ENCODE data around the gene RPS6KA2.

The RPS6KA2 gene

DNA sequence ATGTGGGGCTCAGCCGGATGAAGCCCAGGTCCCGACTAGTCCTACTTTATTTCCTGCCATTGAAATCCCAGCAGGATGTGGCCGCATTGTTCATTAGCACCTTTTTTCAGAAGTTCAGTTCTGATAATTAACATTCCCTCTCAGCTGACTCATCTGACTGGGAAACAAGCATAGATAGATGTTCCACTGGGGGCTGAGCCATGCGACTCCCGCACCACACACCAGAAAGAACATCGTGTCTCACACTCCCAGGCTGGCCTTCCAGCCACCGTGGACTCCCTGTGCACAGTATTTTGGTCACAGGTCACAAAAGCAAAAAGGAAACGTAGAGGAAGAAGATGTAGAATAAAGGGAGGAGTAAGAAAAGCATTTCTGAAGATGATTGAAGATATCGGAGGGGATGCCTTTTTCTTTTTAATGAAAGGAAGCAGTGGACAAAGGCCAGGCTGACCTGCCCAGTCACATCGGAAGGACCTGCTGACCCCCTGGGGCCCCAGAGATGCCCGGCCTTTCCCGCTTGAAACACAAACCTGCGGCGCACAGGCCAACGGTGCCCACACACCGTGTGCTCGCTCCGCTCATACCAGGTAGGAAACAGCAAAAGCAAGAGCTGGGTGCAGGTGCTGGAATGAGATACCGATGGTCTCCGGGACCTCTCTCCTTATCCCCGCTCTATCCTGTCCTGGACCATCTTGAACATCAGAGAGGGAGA, 11.8 kb downstream of the RPS6KA2 start:
- no peak for DNase-seq (ENCODE audit: low read depth)

DNA sequence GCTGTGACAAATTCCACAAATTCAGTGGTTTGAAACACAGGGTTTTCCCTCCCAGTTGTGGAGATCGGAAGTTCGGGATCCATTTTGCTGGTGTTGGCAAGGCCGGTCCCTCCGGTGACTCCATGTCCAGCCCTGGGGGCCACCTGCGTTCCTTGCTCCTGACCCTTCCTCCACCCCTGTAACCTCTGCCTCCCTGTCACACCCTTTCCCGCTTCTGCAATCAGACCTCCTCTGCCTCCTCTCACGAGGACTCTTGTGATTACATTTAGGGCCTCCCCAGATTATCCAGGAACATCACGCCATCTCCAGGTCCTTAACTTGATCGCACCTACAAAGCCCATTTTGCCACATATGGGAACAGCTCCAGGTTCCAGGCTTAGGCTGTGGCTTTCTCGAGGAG, 12.5 kb downstream of the RPS6KA2 start:
- no peak for DNase-seq (ENCODE audit: low read depth)

GRCh38 chr6:166614171-166614583, 12.9 kb downstream of the RPS6KA2 start:
- DNase-seq (ENCODE audit: low read depth): no peak

DNA sequence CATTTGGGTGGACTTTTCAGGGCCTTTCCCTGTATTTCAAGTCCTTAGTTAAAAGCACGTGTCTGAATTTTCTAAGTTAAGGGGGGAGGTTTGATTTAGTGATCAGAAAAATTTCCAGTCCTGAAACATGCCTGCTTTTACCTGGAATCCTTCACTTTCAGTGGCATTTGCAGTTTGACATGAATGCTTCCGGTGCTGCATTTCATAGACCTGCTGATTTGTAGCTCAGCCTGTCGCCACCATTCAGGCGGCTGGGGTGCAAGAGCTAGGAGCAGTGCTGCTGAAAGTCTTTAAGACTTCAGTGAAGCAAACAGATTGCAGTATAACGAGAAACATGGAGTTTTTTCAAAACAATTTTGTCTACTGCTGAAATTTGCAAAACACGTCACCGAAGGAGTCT, 14.0 kb downstream of the RPS6KA2 start:
- DNase-seq (ENCODE audit: low read depth): no peak

DNA sequence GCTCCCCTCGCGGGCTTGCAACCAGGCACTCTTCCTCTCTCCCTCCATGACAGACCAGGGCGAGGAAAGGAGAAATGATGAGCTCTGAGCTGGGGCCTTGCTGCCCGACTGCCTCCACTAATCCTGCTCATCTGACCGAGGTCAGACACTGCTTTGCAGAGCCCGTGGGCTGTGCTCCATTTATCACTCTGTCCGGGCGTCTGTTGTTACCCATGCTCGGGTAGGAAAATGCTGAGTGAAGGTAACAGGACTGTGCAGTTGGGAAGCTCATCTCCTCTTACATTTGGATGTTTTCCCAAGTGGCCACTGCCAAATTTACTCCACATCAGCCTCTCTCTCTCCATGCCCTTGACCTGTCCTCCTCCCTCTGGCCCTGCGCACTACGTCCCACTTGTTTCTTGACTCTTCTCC, 14.6 kb downstream of the RPS6KA2 start:
- no peak for DNase-seq (ENCODE audit: low read depth)

DNA sequence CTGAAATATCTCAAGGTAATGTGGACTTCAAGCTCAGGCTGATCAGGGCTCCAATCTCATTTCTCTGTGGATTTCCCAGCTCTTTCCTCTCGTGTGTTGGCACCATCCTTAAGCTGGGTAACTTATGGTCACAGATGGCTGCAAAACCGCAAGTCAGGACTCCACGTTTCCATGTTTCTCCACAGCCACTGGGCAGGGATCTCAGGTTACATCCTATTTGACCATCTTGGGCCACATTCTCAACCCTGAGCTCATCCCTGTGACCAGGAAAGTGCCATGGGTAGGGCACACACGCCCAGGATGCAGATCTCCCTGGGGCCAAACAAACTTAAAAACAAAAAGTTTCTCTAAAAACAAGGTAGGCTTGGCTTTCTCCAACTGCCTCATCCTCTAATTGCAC, 15.4 kb downstream of the RPS6KA2 start:
- DNase-seq (ENCODE audit: low read depth): no peak

DNA sequence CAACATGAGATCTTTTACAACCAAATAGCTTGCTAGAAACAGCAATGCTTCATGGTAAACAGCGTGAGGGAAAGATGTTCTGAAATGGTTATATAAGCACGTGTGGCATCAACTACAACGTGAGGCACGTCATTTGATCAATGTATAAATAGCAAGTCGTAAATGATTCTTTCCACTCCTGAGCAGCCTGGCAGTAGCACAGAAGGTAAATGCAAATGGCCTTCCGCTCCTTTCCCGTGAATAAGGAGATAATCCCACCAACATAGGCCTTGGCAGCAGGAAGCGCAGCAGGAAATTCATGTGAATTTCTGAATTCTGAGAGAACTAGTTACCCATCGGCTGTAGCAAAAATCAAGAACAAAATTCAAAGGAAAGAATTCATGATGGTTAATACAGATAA, 17.0 kb downstream of the RPS6KA2 start:
- DNase-seq (ENCODE audit: low read depth): no peak

GRCh38 chr6:166608774-166609173, 18.3 kb downstream of the RPS6KA2 start:
- no peak for DNase-seq (ENCODE audit: low read depth)

DNA sequence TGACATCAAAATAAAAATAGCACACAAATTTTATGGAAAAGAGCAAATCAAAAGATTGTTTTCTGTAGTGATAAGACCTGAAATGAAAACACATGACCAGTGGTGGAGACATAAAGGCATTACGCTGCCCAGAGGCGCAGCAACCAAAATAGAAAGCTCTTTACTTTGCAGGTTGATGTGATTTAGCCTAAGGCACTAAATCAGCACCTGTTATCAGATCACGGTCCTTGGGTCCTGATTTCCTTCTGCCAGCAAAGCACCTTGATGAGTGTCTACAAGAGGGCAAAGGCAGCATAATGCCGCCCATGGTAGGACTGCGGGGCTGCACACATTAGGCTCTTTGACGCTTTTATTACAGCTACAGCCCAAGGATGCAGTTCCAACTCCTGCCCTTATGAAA, 21.3 kb downstream of the RPS6KA2 start:
- DNase-seq (ENCODE audit: low read depth): no peak

- no peak for DNase-seq (ENCODE audit: low read depth)
Measured at GRCh38 chr6:166604911-166605310, 22.1 kb downstream of the RPS6KA2 start.

GRCh38 chr6:166604328-166604727, 22.7 kb downstream of the RPS6KA2 start:
- DNase-seq (ENCODE audit: low read depth): no peak

GRCh38 chr6:166603043-166603690, 23.9 kb downstream of the RPS6KA2 start:
- no peak for DNase-seq (ENCODE audit: low read depth)

- DNase-seq (ENCODE audit: low read depth): no peak
Measured at GRCh38 chr6:166601956-166602355, 25.1 kb downstream of the RPS6KA2 start.

DNA sequence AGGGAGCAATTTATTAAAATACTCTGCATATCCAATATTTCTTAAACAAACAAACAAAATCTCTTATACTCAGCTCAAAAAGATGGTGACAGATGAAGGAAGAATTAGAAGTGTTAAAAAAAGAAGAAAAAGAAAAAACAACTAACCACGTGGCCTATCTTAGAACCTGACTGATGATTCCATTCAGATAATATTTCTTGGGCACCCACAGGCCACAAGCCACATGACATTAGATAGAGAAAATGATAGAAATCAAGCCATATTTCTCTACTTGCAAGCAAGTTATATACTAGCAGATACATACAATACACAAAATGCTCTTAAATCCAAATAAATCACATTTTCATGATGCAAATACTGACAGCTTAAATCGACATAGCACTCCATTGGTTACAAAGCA, 26.1 kb downstream of the RPS6KA2 start:
- no peak for DNase-seq (ENCODE audit: low read depth)

DNA sequence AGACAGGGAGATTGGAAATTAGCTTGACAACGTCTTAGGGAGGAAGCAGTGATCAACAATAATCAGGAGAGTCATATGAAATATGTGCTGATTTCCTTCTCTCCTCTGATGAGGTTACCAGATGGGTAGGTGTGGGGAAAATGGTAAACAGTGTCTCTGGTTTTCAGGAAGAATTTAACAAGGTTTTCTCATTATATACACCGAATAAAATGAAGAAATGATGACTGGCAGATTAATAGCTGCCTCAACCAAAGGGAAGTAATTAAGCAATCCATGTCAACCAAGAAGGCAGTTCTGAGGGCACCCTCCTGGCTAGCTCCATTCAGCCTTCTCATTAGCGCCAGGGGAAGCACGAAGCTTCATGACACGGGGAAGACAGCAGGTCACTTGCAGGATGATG, 27.8 kb downstream of the RPS6KA2 start:
- no peak for DNase-seq (ENCODE audit: low read depth)

DNA sequence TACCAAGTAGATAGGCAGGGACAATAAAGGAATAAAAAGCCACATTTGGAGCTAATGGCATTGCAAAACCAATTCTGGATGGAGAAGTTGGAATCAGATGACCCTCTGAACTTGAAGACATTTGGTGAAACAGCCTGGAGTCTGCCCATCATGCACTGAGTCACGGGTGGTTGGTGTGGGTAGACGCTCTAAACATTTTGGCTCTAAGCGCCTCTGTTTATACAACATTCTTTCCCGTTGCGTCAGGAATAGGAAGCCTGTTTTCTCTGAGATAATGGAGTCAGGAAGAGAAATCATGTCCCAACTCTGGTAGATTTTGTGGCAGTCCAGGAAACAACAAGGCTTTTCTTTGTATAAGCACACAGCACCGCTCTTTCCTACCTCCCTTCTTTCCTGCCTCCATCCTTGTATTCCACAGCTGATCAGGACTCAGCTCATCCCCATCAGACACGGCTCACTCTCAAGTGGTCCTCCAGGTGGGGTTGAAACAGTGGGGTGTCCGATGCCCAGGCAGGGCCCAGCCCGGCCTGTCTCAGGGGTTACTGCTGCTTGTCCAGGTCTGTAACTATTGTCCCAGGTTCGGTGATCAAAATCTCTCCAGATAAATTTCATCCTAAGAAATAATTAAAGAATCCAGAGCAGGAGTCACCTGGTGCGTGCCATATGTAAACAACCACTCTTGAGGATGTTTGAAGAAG, 28.5 kb downstream of the RPS6KA2 start:
- no peak for DNase-seq (ENCODE audit: low read depth)

DNA sequence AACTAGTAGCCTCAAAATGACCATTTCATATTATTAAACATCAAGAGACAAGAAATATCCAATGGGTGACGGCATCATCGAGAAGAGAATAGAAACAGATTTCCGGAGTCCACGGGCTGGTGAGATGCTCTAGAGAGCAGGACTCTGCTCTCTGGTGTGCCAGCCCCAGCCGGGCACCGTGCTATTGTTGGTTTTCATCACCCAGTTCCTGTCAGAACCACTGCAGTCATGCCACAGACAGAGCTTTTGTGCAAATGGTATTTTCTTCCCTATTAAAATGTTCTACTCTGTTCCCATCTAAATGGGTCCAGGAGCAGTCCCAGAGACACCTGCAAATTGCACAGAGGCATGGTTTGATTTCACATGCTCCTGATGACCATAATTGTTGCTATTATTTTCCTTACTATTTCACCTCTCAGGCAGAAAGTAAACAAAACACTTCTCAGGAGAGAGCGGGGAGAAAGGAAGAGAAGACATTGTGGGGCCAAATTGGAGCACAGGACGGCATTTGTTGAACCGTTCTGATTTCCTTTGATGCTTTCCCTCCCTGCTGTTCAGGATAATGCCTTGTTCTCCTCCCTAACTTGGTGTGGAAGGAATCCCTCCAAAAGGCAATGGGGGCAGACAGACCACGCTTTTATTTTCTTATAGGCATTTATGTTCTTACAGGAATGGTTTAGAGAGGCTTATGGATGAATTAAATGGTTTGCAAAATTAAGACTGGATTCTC, 29.2 kb downstream of the RPS6KA2 start:
- no peak for DNase-seq (ENCODE audit: low read depth)

DNA sequence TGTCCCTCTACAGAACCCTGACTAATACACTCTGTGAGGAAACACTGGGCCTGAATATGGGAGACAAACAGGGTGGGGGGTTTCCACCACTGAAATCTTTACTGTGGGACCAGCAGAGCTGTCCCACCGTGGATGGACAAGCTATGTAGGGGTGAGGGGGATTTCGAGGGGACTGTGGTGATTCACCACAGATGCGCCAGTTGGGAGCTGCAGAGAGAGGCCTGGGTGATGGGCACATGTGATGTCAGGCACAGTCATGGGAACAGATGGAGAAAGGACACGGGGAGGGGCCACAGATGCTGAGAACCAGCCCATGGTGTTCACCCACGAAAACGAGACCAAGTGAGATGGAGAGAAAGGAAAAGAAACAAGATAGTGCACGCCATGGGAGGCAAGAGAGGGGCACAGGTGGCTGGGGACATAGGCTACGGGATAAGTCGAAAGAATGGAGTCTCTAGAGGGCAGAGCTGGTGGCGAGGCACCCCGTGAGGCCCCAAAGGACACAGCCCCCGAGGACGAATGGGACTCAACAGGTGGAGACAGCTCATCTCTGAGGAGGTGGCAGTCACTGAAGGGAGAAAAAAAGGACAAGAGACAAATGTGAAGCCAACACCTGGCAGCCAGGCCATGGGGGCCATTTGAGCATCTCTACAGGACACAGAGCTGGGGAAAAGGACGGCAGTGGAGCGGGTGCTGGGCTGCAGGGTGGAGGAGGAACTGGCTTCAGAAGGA, 30.1 kb downstream of the RPS6KA2 start:
- DNase-seq (ENCODE audit: low read depth): no peak

- no peak for DNase-seq (ENCODE audit: low read depth)
Measured at GRCh38 chr6:166595949-166596348, 31.1 kb downstream of the RPS6KA2 start.

- no peak for DNase-seq (ENCODE audit: low read depth)
Measured at GRCh38 chr6:166595061-166595780, 31.8 kb downstream of the RPS6KA2 start.

DNA sequence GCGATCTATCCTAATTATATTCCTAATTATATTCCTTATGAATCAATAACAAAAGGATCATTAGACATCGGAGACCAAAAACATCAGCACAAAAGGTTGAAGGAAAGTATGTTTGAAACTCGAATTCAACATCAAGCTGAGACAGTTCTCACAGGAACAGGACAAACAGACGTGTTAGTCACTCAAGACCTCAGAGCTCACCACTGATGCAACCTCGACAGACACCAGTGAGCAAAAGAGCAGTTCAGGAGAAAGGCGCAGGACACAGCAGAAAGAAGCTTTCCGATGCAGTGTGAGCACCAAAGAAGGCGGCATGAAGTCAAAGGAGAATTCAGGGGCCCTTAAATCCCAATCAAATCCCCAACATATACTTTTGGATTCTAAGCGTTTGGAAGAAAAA, 34.2 kb downstream of the RPS6KA2 start:
- no peak for DNase-seq (ENCODE audit: low read depth)

All from stimulated activated CD8-positive, alpha-beta memory T cell treated with anti-CD3 and anti-CD28 coated beads, Interleukin-12 subunit alpha, Interleukin-12 subunit beta, amount 100 ng/mL, for 1 hour (primary cell).